Right renal cortex interstitium (tissue), 3 donors: Measurements from ENCODE around the gene PLPPR5. TPM values are rescaled to one million over a fixed set of nuclear protein-coding genes. Genes with fewer than 3 reads are reported as not detected.
"Not testable (repeated sequence)": the region's sequence is repeated elsewhere in the genome, so short reads cannot be mapped to it uniquely, and the experiment has no call there.

Experiments
- DNase-seq, 3 donors: peaks; one replicate each; pipeline ENCODE4 v3.0.0-alpha.2; 2013; ENCODE audit warnings: low read depth in 3 of 3, low spot score in 2 of 3
- polyA plus RNA-seq, 3 donors: library from polyadenylated mRNA; unstranded; fragments of 120-200 nt; gene quantifications; one replicate each; pipeline ENCODE4 v1.2.1, GENCODE V29; 2013; ENCODE audit not compliant: insufficient read length in 3 of 3

The PLPPR5 gene, protein sequence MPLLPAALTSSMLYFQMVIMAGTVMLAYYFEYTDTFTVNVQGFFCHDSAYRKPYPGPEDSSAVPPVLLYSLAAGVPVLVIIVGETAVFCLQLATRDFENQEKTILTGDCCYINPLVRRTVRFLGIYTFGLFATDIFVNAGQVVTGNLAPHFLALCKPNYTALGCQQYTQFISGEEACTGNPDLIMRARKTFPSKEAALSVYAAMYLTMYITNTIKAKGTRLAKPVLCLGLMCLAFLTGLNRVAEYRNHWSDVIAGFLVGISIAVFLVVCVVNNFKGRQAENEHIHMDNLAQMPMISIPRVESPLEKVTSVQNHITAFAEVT
- 1 to 10 TPM; 1.6 to 2.0 (median 1.9) TPM for polyA plus RNA-seq

DNA sequence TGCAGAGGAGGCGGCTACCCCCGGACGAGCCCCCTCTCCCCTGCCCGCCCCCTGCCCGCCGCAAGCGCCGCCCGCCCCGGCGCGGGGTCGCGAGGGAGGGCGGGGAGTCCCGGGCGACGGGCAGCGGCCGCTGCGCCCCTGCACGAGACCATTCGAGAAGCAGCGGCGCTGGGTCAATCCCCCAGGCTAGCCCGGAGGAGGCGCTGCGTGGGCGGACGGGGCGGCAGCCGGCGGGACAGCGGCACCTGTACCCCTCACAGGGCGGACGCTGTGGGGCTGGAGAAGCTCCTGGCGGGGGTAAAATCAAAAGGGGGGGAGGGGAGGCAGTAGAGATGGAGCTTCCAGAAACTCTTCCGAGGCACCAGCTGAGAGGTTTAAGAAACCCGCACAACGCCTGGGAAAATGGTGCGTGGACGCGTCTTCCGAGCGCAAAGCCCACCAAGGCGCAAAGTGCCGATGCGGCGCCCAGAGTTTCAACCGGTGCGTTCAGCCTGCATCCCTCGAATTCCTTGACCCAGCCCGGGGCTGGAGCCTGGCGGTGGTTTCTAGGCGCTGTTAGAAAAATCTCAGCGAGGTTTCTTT lies at the start of gene PLPPR5:
PLPPR5 (minus strand) TSS at position 1 of the 582 bp plus-strand sequence. CDS start 190 bp downstream, outside the sequence.
- DNase-seq, result no peak

DNA sequence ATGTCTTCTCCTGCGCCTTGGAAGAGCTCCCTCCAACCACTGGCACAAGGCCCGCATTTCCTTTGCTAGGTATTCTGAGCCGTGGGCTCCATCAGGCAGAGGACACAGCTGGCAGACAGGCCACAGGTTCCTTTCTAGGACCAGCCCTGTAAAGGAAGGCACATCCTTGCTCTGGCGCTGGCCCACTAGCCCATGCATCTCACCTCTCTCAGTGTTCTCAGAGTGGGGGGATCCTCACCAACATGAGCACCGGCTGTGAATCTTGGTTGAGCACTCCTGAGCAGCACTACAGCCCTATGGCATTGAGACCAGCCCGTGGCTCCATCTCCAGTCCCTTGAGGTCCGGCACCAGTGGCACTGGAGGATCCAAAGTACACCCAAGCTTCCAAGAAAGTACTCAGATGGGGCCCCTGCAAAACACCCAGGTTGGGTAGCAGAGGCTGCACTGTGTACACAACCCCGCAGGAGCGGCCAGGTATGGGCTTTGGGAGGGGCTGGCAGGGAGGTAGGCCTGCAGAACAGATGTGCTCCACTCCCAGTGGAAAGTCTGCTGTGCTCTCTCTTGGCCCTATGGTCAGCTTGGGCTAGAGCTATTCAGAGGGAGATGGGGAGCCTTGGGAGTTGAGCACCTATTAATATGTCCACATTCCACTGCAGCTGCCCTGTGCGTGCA lies 47.1 kb upstream of the PLPPR5 start:
- DNase-seq, result no peak

DNA sequence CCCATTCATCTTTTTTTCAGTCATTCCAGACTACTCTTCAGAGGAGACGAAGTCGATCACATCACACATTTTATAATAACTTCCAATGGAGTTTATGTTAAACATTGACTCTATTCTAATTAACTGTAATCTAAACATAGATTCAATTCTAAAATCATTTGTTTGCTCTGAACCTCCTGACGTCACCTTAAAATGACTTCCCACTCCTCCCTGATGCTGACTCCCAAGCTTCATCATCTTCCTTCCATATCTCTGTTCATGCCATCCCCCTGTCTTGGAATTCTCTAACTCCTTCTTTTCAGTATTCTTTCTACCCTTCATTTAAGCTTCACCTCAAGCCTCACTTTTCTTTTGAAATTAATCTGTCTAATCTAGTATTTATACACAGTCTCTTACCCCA lies 45.1 kb upstream of the PLPPR5 start:
- DNase-seq, result no peak

DNA sequence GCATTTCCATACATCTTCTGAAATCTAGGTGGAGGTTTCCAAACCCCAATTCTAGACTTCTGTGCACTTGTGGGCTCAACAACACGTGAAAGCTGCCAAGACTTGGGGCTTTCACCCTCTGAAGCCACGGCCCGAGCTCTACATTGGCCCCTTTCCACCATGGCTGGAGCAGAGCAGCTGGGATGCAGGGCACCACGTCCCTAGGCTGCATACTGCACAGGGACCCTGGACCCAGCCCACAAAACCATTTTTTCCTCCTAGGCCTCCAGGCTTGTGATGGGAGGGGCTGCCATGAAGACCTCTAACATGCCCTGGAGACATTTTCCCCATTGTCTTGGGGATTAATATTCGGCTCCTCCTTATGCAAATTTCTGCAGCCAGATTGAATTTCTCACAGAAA lies 32.1 kb upstream of the PLPPR5 start:
- not testable (repeated sequence) for DNase-seq

DNA sequence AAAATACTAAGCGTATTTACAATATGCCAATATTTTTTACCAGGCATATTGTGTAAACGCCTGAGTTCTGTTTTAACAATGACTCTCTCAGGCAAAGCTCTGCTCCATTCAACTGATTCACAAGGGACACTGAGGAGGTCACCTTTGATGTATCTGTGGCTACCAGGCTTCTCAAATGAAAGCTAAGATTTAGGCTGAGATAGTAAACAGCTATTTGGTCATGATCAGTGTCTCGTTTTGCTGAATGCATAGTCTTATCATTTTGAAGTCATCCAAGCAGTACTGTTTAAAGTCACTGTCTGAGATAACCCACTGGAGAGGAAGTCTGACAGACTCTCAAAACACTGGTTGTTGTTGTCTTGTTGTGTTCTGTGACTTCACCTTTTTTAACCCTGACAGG lies 13.7 kb upstream of the PLPPR5 start:
- no peak for DNase-seq

DNA sequence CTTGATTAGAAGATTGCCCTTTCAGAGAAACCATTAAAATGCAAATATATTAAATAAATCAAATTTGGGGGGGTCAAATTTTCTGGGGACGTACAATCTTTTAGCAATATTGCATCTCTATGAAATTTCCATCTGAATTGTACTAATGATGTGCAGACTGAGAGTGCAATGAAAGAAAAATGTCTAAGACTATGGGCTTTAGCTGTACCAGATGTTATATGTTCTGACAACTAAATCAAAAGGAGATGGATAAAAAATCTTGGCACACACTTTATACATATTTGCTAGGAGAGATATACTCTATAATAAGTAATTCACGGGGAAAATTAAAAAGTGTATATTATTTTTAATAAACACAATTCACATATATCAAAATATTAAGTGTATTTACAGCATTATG lies 13.0 kb upstream of the PLPPR5 start:
- DNase-seq, result no peak

DNA sequence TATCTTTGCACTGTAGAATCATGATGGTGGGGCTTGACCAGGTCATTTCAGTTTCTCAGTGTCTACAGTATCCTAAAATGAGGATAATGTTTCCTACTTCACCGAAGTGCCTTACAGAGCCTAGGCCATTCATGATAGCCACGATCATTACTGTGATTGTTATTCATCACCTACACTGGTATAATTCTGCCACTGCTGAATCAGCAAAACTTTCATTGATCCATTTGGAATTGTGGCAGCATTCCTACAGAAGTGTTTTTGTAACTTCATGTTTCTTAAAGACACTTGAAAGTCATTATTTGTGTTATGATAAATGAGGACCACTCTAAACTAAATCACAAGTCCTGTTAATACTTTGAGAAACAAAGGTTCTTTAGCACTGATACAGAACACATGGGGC lies 6.0 kb upstream of the PLPPR5 start:
- DNase-seq, result no peak

DNA sequence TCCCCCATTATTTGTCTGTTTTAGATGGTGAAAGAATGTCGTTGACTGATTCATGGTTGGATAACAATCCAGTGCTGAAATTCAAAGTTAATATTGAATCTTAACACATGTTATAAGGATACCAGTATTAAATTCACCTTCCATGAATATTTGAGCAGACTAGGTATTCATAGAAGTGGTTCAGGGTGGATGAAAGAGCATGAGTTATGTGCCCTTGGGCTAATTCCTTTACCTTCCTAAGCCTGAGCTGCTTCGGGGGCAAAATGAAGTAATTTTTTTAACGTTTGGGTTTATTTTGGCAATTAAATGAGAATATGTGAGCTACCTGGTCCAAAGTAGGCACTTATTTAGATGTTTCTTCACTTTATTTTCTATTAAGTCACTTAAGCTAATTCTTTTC lies 2.7 kb upstream of the PLPPR5 start:
- no peak for DNase-seq

DNA sequence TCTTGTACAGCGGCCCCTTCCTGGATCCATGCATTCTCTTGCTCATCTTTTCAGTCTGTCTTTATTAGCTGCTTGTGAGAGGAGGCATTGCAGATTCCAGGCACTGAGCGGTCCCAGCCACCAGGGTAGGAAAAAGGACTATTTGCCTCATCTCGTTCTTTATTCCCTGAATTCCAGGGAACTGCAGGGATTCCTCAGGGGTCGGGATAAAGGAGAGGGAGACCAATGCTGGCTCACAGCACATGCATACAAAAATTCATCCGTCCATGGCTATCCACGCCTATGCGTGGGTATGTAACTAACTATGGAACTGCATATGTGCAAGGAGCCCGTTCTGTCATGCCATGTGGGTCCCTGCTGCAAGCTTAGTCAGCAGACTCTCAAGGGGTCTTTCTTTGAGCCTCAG lies 879 bp upstream of the PLPPR5 start:
- DNase-seq, result no peak

DNA sequence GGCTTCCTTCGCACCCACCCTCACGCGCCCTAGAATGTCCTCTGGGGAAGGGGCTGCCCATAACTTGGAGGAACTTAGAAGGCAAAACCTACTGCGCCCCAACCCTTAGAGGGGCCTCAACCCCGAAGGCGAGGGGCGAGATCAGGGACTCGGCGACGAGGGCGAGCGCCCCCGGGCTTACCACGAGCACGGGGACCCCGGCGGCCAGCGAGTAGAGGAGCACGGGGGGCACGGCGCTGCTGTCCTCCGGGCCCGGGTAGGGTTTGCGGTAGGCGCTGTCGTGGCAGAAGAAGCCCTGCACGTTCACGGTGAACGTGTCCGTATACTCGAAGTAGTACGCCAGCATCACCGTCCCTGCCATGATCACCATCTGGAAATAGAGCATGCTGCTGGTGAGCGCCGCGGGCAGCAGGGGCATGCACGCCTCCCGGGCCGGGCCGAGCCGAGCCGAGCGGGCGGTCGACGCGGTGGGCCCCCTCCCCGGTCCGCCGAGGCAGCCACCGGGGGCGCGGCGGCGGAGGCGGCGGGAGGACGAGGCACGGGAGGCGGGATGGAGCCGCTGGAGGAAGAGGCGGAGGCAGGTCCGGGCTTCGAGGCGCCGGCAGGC lies 304 bp downstream of the PLPPR5 start:
- DNase-seq, result no peak

DNA sequence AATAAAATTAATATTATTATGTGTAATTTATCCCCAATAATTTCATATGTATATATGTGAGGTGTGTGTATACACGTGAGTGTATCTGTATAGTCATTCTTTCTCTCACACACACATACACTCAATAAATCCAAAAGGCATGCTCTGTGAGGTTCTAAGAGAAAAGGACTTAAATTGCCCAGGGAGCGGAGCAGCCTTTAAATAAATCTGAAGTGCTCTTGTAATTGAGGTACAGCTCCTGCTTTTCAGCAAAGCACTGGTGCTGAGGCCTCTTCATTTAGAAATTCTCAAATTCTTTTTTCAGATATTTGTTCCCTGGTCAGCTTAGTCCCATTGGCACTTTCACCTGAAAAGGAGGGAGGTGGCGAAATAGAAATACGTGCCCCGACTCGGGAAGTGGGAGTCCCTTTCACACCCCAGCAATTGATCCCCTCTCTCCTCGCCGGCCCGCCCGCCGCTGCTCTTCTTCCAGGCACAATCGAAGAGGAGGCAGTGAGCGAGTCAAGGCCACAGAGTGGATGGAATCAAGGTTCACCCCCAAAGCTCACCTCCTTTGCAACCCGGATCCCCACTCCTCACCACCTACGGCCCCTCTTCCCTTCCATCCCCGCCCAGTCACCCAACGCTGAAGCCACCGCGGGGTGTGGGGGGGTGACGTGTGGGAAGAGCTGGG lies 944 bp downstream of the PLPPR5 start:
- DNase-seq, result no peak

DNA sequence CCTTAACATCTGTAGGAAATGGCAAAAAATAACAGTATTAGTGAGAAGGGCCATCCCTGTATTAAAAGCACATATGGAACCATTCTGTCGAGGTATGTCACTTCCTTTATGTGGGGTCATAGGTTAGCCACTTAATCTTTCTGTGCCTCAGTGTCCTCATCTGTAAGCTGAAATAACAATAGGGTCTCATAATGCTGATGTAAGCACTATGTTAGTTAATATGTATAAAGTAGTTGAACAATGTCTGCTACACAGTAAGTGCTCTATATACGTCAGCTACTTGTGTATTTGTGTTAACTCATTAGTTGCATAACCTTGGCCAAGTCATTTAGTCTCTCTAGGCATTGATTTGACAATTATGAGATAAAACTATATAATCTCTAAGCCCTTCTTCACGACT lies 11.8 kb downstream of the PLPPR5 start:
- no peak for DNase-seq

DNA sequence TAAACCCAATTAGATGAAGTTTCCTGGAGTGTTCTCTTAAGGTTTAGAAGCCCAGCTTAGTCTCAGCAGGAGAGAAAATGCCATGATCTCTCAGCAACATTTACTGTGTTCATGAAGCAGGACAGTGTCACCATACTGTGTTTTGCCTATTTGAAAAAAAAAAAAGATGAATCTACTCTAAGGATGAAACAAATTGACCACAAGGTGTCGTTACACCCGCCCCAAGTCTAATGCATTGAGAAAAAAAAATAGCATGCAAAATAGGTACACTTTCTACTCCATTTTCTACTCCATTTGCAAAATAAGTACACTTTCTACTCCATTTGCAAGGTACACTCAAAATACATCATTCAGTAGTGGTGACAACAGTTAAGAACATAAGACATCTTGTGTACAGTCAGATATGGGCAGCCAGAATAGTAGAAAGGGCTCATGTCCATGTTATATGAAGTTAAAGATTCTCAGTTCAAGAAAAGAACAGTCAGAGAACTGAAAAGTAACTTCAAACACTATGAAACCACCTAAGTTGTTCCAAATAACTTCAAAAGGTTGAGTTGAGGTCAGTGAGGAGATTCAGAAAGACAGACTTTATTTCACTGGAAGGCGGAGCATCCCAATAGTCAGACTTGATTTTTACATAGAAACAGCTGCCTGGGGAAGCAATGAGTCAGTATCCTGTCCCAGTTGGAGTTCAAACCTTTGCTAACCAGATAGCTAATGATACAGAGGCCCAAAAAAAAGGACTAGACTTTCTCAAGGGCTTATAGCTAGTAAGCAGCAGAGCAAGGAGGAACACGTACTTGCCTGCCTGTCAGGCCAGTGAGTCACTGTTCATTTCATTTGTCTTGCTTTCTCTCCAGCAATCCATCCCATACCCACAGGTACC lies 13.3 kb downstream of the PLPPR5 start:
- DNase-seq, result no peak

DNA sequence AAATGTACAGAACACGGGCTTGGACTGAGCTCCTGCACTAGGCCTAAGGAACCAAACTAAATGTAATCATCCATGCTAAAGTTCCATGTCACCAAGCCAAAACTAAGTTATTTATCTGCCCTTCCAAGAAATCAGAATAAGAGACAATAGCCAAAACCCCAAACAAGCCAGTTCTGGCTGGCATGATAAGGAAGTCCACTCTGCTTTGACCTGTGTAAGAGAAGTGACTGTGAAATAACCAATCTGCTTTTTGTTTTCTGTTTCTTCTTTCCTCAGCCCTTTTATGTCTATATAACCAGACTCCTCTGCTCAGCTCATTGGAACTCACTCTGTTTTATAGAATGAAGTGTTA lies 15.1 kb downstream of the PLPPR5 start:
- DNase-seq, result no peak

DNA sequence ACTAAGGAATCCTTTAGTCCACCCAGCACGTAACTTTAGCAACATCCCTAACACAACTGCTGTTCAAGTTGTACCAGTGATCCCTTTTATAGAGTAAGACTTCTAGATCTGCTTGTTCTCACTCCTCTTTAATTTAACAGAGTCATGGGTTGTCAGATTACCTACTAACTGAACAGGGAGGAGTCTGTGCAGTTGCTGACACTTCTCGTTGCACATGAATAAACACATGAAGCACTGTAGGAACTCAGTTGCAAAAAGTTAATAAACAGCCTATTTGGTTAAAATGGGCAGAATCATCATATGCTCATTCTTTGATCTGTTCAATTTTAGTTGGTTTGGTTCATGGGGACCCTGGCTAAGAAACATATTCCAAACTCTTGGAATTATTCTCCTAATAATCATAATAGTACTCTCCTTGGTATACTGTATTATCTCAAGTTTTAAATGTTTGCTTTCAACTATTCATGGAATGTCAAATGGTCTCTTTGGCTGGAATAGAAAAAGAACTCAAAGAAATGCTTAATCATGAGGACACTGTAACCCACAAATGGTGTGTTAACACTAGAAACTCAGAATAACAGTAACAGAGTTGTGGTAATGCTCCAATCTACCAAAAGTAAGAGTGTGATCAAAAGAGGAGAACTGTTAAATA lies 15.6 kb downstream of the PLPPR5 start:
- DNase-seq, result no peak

DNA sequence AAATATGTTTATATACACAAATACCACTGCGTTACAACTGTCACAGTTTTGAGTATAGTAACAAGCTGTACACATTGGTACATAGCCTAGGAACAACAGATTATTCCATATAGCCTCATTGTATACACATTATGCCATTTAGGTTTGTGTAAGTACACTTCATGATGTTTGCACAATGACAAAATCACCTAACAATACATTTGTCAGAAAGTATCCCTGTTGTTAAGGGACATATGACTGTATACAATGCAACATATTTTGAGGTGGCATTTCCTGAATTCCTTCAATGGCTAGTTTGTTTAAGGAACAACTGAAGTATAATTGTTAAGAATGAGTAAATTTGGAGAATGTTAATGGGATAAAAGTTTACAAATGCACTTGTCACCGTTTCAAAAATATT lies 19.0 kb downstream of the PLPPR5 start:
- DNase-seq, result no peak

DNA sequence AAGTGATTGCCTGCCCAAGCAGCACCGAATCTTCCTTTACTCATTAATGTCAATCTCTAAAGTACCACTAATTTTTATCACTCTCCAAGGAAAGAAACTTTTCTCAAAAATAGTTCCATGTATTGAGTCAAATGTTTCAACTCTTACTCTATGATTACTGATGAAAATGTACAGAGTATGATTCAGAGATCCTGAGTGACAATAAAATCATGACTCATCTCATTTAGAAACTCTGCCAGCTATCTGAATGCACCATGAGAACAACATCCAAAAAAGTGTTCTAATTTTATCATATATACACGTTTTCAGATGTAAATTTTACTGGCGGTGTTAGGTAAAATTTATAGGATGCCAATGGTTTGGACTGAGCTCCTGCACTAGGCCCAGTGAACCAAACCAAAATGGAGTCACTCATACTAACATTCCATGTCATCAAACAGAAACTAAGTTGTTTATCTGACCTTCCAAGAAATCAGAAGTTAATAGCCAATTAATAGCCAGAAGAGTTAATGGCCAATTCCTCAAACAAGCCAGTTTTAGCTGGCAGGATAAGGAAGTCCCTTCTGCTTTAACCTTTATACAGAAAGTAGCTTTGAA lies 22.6 kb downstream of the PLPPR5 start:
- no peak for DNase-seq

DNA sequence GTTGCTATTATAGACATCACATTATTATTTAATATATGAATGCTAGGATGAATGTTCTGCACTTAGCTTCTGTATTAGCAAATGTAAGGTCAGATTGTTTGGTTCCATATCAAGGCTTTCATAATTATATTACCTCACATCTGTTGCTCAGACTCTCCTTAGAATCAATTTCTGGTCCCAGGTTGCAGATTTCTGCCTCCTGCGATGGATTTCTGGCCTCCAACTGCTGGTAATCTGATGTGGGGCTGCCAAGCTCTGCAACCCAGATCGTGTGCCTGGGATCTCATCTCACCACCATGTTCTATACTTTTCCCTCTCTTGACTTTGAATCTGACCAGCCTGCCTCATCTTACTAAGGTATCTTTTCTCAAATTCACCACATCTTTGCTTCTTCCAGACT lies 25.2 kb downstream of the PLPPR5 start:
- no peak for DNase-seq

DNA sequence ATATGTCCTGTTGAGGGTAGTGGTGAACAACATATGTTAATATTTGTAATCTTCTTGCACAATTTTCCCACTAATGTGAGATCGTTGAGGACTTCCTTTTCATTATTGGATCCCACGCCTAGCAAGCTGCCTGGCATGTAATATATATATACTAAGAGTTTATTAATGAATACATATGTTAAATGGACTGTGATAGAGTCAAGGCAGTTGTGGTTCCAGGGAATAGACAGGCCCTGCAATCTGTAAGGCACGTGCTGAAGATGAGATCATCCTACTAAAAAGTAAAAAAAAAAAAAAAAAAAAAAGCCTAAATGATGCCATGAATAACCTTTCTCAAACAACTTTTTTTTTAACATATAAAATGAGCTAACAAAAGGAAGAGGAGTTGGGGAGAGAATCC lies 28.9 kb downstream of the PLPPR5 start:
- DNase-seq, result no peak
